Cardiac septum (tissue), 1 donor: Measurements from ENCODE around the gene SHANK3. TPM values are rescaled to one million over a fixed set of nuclear protein-coding genes. Genes with fewer than 3 reads are reported as not detected.

Source experiments
- DNase-seq: peaks from one replicate; pipeline ENCODE4 v3.0.0-alpha.2; 2020; ENCODE audit warnings: low spot score
- intact Hi-C: fragments of 100-400 bp; cut with DNase I; formaldehyde crosslinking; loops from one replicate; pipeline ENCODE4 v1.14.0; 2022
- total RNA-seq: library from RNA; stranded (reverse); fragmentation: NEBNext Ultra II Directional; extraction: Animal tissue kit (Norgen Biotek cat#: 25700); gene quantifications from one replicate; pipeline ENCODE4 v1.2.1, GENCODE V29; 2021
- donor health status: DM: no; HTN: no; CAD: no.

The SHANK3 gene
- total RNA-seq, 1 donor from 2014 or later, result 25.9 TPM

DNA sequence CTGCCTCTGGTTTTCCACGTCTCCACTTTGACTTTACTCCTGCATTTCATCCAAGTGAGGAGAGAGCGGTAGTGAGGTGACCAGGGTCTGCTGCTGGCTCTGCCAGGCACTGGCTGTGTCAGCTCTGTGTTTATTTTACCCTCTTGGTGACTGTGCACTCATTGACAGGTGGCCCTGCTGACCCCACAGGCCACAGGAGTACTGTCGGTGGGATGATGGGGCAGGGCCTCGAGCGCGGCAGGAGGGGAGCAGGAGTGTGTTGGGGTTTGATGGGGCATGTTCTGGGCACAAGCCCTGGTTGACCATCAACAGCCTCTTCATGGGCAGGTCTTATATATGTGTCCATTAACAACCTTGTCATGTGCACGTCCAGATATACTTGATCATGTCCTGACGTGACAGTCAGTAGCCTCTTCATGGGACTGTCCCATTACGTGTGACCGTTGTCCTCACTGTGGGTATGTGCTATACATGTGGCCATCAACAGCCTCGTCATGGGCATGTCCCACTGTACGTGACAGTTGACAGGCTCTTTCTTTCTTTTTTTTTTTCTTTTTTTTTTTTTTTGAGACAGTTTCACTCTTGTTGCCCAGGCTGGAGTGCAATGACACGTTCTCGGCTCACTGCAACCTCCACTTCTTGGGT, 34.0 kb downstream of the SHANK3 start:
- no peak for DNase-seq
- intact Hi-C loops, result no loop called here

DNA sequence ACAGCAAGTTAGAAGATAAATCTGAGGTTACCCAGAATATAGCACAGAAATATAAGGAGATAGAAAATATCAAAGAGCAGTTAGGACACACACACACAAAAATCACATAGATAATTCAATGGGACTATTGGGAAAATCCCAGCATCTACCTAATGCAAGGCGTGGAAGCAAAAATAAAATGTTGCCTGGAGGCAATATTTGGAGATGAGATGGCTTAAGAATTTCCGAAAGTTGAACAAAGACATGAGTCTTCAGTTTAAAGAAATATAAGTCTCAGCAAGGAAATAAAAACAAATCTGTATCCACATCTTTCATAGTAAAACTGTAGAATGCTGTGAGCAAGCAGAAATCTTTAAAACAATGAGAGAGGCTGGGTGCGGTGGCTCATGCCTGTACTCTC, 35.9 kb downstream of the SHANK3 start:
- intact Hi-C loops, result no loop called here
- no peak for DNase-seq

DNA sequence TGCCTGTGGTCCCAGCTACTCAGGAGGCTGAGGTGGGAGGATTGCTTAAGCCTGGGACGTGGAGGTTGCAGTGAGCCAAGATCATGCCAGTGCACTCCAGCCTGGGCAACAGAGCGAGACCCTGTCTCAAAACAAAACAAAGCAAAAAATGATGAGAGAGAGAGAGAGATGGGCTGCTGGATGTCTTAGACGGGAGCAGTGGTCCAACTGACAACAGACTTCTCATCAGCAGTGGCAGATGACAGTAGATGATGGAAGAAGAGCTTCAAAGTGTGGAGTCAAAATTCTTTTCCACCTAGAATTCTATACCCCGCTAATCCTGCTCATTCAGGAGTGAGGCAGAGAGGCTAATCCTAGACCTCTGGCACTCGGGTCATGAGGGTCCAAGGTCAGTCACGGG, 36.4 kb downstream of the SHANK3 start:
- DNase-seq, result no peak
- intact Hi-C loops, result no loop called here

DNA sequence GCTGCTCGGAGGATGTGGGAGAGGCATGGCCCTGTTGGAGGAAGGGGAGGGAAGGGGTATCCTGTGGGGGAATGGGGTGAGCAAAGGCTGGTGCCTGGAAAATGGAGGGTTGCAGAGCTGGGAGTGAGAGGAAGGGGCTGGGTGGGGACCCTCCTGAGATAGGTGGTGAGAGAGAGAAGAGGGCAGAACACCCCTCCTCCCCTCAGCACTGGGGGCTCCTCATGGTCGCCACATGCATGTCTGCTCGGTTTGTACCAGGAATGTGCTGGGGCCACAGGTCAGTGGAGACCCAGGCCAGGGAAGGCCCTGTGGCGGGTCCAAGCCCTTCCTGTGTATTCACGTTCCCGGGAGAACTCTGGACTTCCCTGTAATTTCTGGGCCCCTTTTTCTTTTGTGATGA, 37.6 kb downstream of the SHANK3 start:
- intact Hi-C loops, result no loop called here
- DNase-seq, result no peak

DNA sequence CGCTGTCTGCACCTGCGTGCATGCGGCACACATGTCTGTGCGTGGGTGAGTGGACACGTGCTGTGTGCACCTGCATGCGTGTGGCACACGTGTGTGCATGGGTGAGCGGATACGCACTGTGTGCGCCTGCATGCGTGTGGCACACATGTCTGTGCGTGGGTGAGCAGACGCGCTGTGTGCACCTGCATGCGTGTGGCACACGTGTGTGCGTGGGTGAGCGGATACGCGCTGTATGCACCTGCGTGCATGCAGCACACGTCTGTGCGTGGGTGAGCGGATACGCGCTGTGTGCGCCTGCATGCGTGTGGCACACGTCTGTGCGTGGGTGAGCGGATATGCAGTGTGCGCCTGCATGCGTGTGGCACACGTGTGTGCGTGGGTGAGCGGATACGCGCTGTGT, 38.3 kb downstream of the SHANK3 start:
- no peak for DNase-seq

DNA sequence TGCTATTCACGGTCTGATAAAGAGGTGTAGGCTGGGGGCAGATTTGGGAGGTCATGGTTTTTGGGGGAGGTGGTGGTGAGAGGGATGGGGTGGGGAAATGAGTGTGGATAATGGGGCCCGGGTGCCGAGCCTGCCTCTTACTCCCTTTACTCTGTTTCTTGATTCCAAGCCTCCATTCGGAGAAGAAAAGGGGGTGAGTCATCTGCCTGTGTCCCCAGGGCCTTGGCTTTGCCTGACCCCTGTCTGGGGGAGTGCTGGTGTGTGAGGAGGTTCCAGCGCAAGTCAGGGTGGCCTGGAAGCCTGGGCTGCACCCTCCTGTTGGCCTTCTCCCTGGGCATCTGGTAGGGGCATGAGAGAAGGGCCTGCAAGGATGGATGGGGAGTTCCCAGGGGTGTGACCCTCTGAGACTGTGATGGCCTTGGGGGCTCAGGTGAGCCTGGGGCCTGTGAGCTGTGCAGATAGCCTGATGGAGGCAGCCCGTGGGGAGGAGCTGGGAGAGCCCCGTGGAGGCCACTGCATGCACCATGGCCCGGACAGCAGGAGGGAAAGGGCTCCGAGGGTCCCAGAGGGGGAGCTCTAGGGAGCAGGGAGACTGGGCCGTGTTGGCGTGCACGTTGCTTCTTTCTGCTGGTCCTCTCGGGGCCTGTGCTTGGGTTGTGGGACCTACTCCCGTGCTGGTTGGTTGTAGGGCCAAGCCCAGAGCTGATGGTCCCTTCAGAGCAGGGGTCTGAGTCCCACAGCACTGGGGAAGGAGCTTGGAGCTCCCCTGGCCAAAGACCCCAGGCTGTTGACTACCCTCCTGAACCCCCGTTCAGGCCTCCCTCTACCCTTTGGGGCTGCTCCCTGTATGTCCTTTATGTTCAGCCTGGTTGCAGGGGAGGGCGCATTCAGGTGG, 39.1 kb downstream of the SHANK3 start:
- intact Hi-C loops, result no loop called here
- DNase-seq, result no peak

More for the DNA sequence above, 38.3 kb downstream of the SHANK3 start:
- intact Hi-C loops, result no loop called here

DNA sequence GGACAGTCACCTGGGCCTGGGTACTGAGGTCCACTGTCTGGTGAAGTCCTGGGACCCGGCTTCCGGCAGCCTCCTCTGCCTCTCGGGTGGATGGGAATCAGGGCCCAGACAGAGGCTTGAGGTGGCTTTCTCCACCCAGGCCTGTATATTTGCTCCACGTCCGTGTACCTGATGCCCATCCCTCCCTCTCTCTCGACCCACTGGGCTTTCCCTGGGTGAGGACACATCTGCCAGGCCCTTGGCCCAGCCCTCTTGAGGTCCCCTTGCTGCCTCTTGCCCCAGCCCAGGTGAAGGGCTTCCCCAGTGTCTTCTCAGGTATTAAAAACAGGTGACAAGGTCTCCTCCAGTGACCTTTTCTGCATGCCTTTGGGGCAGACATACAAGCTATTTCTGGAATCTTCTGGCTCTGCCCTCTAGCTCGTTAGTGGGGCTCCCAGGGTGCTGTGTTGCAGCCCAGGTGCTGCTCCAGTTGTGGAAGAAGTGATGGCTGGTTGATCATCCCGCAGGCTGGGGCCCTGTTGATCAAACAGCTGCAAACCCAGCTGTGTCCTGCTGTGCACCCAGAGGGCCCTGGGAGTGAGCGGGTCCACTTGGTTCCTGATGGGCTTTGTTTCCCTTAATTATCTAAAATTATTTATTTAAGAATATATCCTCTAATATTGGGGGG, 39.9 kb downstream of the SHANK3 start:
- intact Hi-C loops, result no loop called here
- DNase-seq, result no peak

DNA sequence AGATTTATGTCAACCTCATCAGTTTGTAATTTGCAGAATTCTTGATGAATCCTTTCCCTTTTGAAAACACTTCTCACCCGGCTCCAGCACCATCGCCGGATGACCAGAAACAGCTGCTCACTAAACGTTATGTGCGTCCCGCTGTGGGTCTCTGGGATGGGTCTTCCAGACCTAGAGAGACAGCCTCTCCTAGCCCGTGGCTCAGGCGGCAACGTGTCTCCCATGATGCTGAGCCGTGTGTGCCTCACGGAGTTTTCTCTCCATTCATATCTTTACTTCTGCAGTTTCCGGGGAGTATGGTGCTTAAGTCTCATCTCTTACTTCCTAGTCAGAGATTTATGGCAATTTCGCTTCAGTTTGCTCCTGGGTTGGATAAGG, 40.4 kb downstream of the SHANK3 start:
- DNase-seq, result no peak

DNA sequence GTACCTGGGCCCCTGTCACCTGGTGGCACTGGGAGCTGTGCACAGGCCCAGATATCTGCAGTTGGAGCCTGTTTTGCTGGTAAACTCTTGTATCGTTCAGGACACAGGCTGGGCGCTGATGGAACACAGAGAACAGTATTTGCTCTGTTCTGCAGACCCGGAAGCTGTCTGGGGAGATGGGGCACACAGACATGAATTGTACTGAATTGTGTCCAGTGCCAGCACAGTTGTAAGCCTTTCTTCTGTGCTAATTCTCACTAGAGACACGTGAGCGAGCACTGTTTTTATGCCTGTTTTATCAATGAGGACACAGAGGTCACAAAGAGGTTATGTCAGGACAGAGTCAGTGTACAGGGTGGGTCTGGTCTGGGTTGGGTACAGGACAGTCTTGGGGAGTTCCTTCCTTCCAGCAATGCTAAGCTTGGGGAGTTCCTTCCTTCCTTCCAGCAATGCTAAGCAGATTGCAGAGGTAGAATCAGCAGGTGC, 41.0 kb downstream of the SHANK3 start:
- intact Hi-C loops, result no loop called here

More for the DNA sequence above, 40.4 kb downstream of the SHANK3 start:
- intact Hi-C loops, result no loop called here

DNA sequence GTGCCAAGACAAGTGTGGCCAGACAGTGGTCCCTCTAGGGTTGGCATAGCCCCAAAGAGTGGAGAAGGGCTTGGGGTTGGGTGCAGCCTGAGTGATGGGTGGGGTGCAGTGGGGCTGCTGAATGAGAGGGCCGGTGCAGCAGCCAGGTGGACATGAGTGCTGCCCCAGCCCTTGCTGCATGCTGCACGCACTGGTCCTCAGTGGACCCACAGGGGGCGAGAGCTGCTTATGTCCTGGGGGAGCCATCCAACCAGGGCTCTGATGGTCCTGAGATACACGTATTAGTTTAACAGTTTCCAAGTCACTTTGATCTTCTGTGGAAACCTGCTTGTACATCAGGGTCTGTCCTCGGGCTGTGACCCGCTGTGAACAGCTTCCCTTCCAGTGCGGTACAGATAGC, 41.5 kb downstream of the SHANK3 start:
- intact Hi-C loops, result no loop called here
- no peak for DNase-seq

More for the DNA sequence above, 41.0 kb downstream of the SHANK3 start:
- DNase-seq, result no peak

DNA sequence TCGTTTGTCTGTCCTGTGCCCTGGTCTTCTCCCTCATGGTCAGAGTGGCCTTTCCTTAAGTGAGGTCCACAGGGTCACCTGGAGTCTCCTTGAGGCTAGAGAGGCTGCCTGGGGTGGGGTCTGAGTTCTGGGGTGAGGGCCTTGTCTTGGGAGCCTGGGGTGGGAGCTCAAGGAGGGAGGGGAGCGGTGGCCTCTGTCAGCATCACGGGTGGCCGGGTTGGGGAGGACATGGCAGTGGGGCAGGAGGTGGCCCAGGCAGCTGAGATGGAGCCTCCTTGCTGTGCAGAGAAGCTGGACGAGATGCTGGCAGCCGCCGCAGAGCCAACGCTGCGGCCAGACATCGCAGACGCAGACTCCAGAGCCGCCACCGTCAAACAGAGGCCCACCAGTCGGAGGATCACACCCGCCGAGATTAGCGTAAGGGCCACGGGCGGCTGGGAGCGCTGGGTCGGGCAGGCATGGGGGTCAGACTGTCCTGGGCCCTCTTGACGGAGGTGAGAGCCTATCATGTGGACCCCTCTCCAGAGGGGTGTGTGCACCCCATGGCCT, 42.1 kb downstream of the SHANK3 start:
- no peak for DNase-seq
- intact Hi-C loops, result no loop called here

DNA sequence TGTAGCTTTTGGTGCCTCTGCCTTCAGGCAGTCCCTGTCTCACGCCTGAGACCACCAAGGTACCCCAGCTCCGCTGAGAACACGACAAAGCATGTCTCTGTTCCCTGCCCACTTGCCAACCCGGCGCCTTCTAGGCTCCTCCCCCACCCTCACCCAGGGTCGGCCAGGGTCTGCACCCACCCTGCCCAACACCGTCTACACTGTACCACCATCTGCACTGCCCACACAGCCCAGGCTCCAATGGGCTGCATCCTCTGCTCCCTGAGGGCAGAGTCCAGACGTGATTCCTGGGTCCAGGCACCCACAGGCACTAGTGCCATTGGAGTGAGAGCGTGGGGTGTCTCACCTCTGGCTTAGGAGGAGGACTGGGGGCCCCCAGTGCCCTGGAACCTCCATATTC, 42.6 kb downstream of the SHANK3 start:
- no peak for DNase-seq

DNA sequence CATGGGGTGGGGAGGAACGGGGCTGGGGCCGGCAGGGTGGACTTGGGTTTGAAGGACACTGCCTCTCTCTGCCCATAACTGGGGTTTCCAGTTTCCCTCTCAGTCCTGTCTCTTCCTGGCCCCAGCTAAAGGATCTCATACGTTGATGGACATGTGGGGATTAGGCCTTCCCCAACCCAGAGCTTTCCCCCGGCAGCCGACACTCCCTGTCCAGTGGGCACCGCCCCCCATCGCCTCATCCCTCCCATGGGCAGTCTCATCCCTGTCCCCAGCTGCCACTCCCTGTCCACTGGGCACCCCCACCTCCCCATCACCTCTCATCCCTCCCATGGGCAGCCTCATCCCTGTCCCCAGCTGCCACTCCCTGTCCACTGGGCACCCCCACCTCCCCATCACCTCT, 43.2 kb downstream of the SHANK3 start:
- intact Hi-C loops, result no loop called here
- no peak for DNase-seq

More for the DNA sequence above, 42.6 kb downstream of the SHANK3 start:
- intact Hi-C loops, result no loop called here

DNA sequence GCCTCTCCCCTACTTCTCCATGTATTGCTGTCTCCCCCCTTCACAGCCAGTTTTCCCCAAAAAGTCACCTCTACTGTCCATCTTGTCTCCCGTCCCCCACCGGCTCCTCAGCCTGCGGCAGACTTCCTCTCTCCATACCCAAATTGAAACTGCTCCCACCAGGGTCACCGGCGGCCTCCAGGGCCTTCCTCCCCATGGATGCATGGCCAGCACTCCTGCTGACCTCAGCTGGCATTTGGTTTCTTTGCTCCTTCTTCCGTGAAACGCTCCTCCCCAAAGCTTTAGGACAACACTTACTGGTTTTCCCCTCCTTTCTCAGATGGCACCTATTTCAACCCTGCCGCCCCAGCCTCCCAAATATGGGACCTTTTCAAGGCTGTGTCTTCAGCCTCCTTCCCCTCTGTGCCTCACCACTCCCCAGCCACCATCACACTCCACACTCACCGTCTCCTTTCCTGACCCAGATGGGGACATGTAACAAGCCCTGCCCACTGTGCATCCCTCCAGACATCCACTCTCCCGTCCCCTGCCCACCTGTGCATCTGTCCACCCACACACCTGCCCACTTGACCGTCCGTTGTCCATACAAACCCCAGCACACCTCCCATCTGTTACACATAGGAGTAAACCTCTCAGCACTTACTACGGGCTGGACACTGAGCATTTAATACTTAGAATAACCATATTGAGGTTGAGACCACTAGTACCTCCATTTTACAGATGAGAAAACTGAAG, 43.8 kb downstream of the SHANK3 start:
- no peak for DNase-seq
- intact Hi-C loops, result no loop called here

DNA sequence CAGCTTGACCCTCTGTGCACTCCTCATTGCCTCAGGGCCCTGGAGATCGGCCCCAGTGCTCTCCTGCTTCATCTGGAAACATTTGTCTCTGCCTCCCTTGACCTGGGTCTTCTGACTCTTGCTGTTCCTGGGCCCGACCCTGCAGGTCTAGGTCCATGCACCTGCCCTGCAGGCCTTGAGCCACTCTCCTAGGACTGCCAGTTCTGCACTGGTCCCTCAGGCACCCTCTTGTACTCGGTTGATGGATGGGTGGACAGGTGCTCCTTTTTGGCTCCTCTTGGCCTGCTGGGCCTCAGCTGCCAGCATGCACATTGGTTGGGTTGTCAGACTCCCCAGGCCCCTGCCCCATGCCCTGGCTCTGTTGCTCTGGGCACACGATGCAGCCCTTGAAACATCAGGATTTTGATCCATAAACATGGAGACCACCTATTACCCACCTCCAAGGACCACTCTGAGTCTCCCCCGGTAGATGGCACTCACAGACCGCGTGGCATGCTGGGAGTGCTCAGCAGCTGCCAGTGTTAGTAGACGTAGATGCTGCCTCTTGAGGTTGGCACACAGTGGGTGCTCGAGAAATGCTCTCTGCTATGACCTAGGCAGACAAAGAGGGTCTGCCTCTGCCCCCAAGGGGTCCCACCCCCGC, 45.2 kb downstream of the SHANK3 start:
- DNase-seq, result no peak
- intact Hi-C loops, result no loop called here

DNA sequence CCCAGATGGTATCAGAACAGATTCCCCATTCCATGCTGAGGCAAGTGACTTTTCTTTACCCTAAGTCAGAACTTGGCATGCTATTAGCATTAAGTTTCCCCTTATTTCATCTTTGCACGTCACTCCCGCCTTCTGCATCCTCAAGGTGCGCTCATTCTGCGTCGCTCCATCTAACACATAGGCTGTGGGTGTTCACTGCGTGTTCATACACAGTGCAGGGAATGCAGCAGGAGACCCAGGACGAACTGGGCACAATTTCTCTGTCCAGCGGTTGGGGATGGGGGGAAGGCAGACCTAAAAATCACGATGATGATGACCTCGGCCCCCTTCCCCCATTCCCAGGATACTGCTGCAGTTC, 45.7 kb downstream of the SHANK3 start:
- intact Hi-C loops, result no loop called here
- no peak for DNase-seq

DNA sequence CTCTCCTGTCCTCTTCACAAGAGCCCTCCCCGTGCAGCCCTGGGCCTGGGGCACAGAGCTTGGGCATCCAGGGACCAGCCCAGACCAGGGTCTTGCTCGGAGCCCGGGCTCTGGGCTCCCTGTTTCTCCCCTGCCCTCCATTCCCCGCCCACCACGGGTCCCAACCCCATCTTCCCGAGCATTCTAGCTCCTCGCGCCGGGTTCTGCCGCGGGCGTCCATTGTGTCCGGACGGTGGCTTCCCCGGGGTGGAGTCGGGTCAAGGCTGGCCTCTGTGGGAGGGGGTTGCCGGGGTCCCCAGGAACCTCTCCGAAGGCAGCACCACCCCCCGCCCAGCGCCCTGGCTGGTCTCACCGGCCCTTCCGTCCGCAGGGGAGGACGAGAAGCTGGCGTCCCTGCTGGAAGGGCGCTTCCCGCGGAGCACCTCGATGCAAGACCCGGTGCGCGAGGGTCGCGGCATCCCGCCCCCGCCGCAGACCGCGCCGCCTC, 47.2 kb downstream of the SHANK3 start:
- intact Hi-C loops, result no loop called here
- no peak for DNase-seq

DNA sequence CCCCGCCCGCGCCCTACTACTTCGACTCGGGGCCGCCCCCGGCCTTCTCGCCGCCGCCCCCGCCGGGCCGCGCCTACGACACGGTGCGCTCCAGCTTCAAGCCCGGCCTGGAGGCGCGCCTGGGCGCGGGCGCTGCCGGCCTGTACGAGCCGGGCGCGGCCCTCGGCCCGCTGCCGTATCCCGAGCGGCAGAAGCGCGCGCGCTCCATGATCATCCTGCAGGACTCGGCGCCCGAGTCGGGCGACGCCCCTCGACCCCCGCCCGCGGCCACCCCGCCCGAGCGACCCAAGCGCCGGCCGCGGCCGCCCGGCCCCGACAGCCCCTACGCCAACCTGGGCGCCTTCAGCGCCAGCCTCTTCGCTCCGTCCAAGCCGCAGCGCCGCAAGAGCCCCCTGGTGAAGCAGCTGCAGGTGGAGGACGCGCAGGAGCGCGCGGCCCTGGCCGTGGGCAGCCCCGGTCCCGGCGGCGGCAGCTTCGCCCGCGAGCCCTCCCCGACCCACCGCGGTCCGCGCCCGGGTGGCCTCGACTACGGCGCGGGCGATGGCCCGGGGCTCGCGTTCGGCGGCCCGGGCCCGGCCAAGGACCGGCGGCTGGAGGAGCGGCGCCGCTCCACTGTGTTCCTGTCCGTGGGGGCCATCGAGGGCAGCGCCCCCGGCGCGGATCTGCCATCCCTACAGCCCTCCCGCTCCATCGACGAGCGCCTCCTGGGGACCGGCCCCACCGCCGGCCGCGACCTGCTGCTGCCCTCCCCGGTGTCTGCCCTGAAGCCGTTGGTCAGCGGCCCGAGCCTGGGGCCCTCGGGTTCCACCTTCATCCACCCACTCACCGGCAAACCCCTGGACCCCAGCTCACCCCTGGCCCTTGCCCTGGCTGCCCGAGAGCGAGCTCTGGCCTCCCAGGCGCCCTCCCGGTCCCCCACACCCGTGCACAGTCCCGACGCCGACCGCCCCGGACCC, 48.0 kb downstream of the SHANK3 start:
- DNase-seq, result no peak

More for the DNA sequence above, 48.0 kb downstream of the SHANK3 start:
- intact Hi-C loops, result no loop called here
